GM23338 (cell line): ENCODE measurements around the gene LOXHD1. TPM values are rescaled to one million over a fixed set of nuclear protein-coding genes. Genes with fewer than 3 reads are reported as not detected.

ENCODE experiments used
- ATAC-seq: fragments of 200-7000 bp; cut with Tn5 transposase; 3 replicates; pipeline ENCODE4 v1.9.1; 2020
- DNase-seq: peaks from one replicate; pipeline ENCODE4 v3.0.0-alpha.2; 2015; ENCODE audit warnings: low spot score
- H2AFZ ChIP-seq: fragments of 200-600 bp; sonication (generic); 2 replicates; pipeline ENCODE4 v1.8.0; 2016; ENCODE audit warnings: antibody characterized with exemption, mild to moderate bottlenecking, moderate library complexity
- H3F3A ChIP-seq: fragments of 200-600 bp; sonication (generic); replicated peaks from 2 replicates; pipeline ENCODE4 v1.8.0; 2017; ENCODE audit warnings: antibody characterized with exemption, mixed run types, low read depth
- H3K27ac ChIP-seq: fragments of 200-600 bp; sonication (generic); 2 replicates; pipeline ENCODE4 v1.6.1; 2016; ENCODE audit warnings: low read depth
- H3K27me3 ChIP-seq: fragments of 200-600 bp; sonication (generic); 2 replicates; pipeline ENCODE4 v1.8.0; 2016; ENCODE audit warnings: mild to moderate bottlenecking, mixed run types, moderate library complexity; ENCODE audit not compliant: insufficient read depth
- H3K36me3 ChIP-seq: fragments of 200-600 bp; sonication (generic); 2 replicates; pipeline ENCODE4 v1.8.0; 2016; ENCODE audit warnings: mild to moderate bottlenecking; ENCODE audit not compliant: insufficient read depth
- H3K4me1 ChIP-seq: fragments of 200-600 bp; sonication (generic); 2 replicates; pipeline ENCODE4 v1.8.0; 2016; ENCODE audit warnings: mild to moderate bottlenecking, moderate library complexity; ENCODE audit not compliant: insufficient read depth
- H3K4me2 ChIP-seq: fragments of 200-600 bp; sonication (generic); 2 replicates; pipeline ENCODE4 v1.7.1; 2017; ENCODE audit warnings: mixed run types
- H3K4me3 ChIP-seq: fragments of 200-600 bp; sonication (generic); 2 replicates; pipeline ENCODE4 v1.6.1; 2016; ENCODE audit warnings: mixed run types
- H3K79me2 ChIP-seq: fragments of 200-600 bp; sonication (generic); replicated peaks from 2 replicates; pipeline ENCODE4 v1.8.0; 2017; ENCODE audit warnings: mild to moderate bottlenecking; ENCODE audit not compliant: insufficient read depth
- H3K9me2 ChIP-seq: fragments of 200-600 bp; sonication (generic); 2 replicates; pipeline ENCODE4 v1.8.0; 2017; ENCODE audit not compliant: insufficient read depth
- H4K20me1 ChIP-seq: fragments of 200-600 bp; sonication (generic); replicated peaks from 2 replicates; pipeline ENCODE4 v1.8.0; 2017; ENCODE audit warnings: mild to moderate bottlenecking; ENCODE audit not compliant: insufficient read depth
- H3K27ac Mint-ChIP-seq: 2 replicates; pipeline ENCODE4 v1.8.0; 2020; ENCODE audit warnings: inconsistent platforms, mild to moderate bottlenecking, moderate library complexity, mixed read lengths
- H3K27me3 Mint-ChIP-seq: 3 replicates; pipeline ENCODE4 v1.8.0; 2022; ENCODE audit warnings: low read depth, mild to moderate bottlenecking, moderate library complexity, mixed read lengths, inconsistent platforms; ENCODE audit not compliant: insufficient read depth, poor library complexity
- H3K36me3 Mint-ChIP-seq: 3 replicates; pipeline ENCODE4 v1.8.0; 2021; ENCODE audit warnings: low read depth, mild to moderate bottlenecking, inconsistent platforms, moderate library complexity, mixed read lengths
- H3K4me1 Mint-ChIP-seq: 3 replicates; pipeline ENCODE4 v1.8.0; 2020; ENCODE audit warnings: mild to moderate bottlenecking, inconsistent platforms, mixed read lengths
- H3K4me3 Mint-ChIP-seq: 3 replicates; pipeline ENCODE4 v1.8.0; 2021; ENCODE audit warnings: moderate library complexity, mild to moderate bottlenecking, inconsistent platforms, mixed read lengths
- H3K9me3 Mint-ChIP-seq: 3 replicates; pipeline ENCODE4 v1.8.0; 2020; ENCODE audit warnings: moderate library complexity, mild to moderate bottlenecking, inconsistent platforms, mixed read lengths
- ETS1 ChIP-seq: IDR thresholded peaks from 2 replicates; pipeline ENCODE4 v1.6.1; 2016; ENCODE audit warnings: antibody characterized with exemption
- EZH2phosphoT487 ChIP-seq: fragments of 200-600 bp; sonication (generic); IDR thresholded peaks from one replicate; pipeline ENCODE4 v1.8.1; 2018; ENCODE audit warnings: antibody characterized with exemption; ENCODE audit not compliant: unreplicated experiment
- NANOG ChIP-seq: IDR thresholded peaks from 2 replicates; pipeline ENCODE4 v1.6.1; 2016; ENCODE audit warnings: antibody characterized with exemption, borderline replicate concordance
- POLR2AphosphoS5 ChIP-seq: IDR thresholded peaks from 2 replicates; pipeline ENCODE4 v1.6.1; 2016; ENCODE audit warnings: antibody characterized with exemption, low read depth
- ZNF114 ChIP-seq: fragments of 250-450 bp; sonication (Bioruptor Pico); IDR thresholded peaks from 2 replicates; pipeline ENCODE4 v1.5.0; 2020; ENCODE audit warnings: mild to moderate bottlenecking, moderate library complexity
- polyA plus RNA-seq: library from polyadenylated mRNA; unstranded; fragments of >200 nt; fragmentation: Nextera tagmentation; extraction: Ambion mirVana; gene quantifications from 2 replicates; pipeline ENCODE4 v1.2.1, GENCODE V29; 2016
- total RNA-seq: library from RNA; depleted of rRNA; stranded (reverse); fragments of >200 nt; shearing (Covaris generic); gene quantifications from 2 replicates; pipeline ENCODE4 v1.2.3, GENCODE V29; 2014
- TF ChIP-seq, protein P1 (sequence below), 2 experiments: fragments of 200-600 bp in 1 of 2; sonication (generic) in 1 of 2; conservative IDR thresholded peaks; 2 replicates each; pipeline versions ENCODE4 v1.5.1 to v1.6.1; 2016 to 2017; ENCODE audit warnings: antibody characterized with exemption in 2 of 2, low read depth in 2 of 2, mild to moderate bottlenecking in 2 of 2, moderate library complexity in 1 of 2
- TF ChIP-seq, protein P2 (sequence below): fragments of 250-450 bp; sonication (Bioruptor Pico); IDR thresholded peaks from 2 replicates; pipeline ENCODE4 v1.5.0; 2020; ENCODE audit warnings: mild to moderate bottlenecking, moderate library complexity

Gene LOXHD1
- total and polyA plus RNA-seq, 2 experiments from 2014 or later: 0.17 TPM; not detected in 1

GRCh38 chr18:46590103-46590502, 66.9 kb downstream of the LOXHD1 start:
- H3F3A ChIP-seq: no peaks in the 10 kb centered on the region
- H3K27me3 ChIP-seq: no peaks in the 10 kb centered on the region
- no peaks in the 10 kb centered on the region for H3K79me2 ChIP-seq
- H3K27ac ChIP-seq: no peak overlapping the region
- no peaks in the 10 kb centered on the region for H3K36me3 ChIP-seq
- H3K27me3 Mint-ChIP-seq: no peaks in the 10 kb centered on the region
- peaks cover 7% of the 10 kb centered on the region; the same call in 2 of the 3 replicates for H3K4me1 Mint-ChIP-seq
- H2AFZ ChIP-seq: no peak overlapping the region
- no peak for DNase-seq
- H3K4me2 ChIP-seq: no peak overlapping the region
- no peak for ATAC-seq
- H3K4me1 ChIP-seq: no peaks in the 10 kb centered on the region
- H3K27ac Mint-ChIP-seq: no peak overlapping the region
- H3K36me3 Mint-ChIP-seq: no peaks in the 10 kb centered on the region
- H3K4me3 ChIP-seq: no peak overlapping the region
- no peaks in the 10 kb centered on the region for H3K9me3 Mint-ChIP-seq
- no peak for TF ChIP-seq ETS1
- TF ChIP-seq, protein P1, sequence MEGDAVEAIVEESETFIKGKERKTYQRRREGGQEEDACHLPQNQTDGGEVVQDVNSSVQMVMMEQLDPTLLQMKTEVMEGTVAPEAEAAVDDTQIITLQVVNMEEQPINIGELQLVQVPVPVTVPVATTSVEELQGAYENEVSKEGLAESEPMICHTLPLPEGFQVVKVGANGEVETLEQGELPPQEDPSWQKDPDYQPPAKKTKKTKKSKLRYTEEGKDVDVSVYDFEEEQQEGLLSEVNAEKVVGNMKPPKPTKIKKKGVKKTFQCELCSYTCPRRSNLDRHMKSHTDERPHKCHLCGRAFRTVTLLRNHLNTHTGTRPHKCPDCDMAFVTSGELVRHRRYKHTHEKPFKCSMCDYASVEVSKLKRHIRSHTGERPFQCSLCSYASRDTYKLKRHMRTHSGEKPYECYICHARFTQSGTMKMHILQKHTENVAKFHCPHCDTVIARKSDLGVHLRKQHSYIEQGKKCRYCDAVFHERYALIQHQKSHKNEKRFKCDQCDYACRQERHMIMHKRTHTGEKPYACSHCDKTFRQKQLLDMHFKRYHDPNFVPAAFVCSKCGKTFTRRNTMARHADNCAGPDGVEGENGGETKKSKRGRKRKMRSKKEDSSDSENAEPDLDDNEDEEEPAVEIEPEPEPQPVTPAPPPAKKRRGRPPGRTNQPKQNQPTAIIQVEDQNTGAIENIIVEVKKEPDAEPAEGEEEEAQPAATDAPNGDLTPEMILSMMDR (conservative IDR thresholded peaks at IDR 0.05; ENCODE audit: low read depth in 2 of 2): no peak
- TF ChIP-seq NANOG: no peak
- TF ChIP-seq POLR2AphosphoS5: no peak
- no peaks in the 10 kb centered on the region; the same call in 1 of the 2 replicates for H3K9me2 ChIP-seq
- H4K20me1 ChIP-seq: no peaks in the 10 kb centered on the region
- H3K4me3 Mint-ChIP-seq: no peak overlapping the region

- Histone ChIP-seq H3K27ac (no peak overlapping the region), H3F3A (no peaks in the 10 kb centered on the region), H3K9me2 (no peaks in the 10 kb centered on the region; the same call in 1 of the 2 replicates), H3K4me3 (no peak overlapping the region), H3K4me1 (no peaks in the 10 kb centered on the region), H3K36me3 (no peaks in the 10 kb centered on the region), H3K79me2 (no peaks in the 10 kb centered on the region), H3K4me2 (no peak overlapping the region), H3K27me3 (no peaks in the 10 kb centered on the region), H2AFZ (no peak overlapping the region), H4K20me1 (no peaks in the 10 kb centered on the region)
- H3K9me3 Mint-ChIP-seq: no peaks in the 10 kb centered on the region
- H3K27me3 Mint-ChIP-seq: no peaks in the 10 kb centered on the region
- H3K4me3 Mint-ChIP-seq: no peak overlapping the region
- TF ChIP-seq NANOG (no peak), EZH2phosphoT487 (no peak)
- H3K36me3 Mint-ChIP-seq: no peaks in the 10 kb centered on the region
- ATAC-seq (no peak), DNase-seq (no peak)
- H3K27ac Mint-ChIP-seq: 0 out of 2 replicates have a peak overlapping the region, but pooled peaks have one; percentile 18
- H3K4me1 Mint-ChIP-seq: peaks cover 7% of the 10 kb centered on the region; the same call in 2 of the 3 replicates
Measured at GRCh38 chr18:46588971-46589660, 67.9 kb downstream of the LOXHD1 start.

DNA sequence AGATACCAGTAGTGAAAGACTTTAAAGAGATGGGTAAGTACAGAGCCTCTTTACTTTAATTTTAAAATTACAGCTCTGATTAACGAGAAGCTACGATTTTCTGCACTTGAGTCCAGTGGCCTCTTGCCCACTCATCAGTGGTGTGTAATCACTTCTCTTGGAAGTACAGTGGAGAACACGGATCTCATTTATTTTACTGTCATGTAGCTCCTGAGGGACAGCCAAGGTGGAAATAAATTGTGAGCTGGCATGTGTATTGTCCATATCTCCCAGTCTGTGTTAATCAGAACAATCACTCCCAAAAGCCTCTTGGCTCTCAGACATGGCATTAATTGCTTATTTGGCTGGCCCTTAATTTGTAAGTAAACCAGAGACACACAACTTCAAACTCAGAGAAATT, 69.4 kb downstream of the LOXHD1 start:
- Mint-ChIP-seq H3K36me3 (no peaks in the 10 kb centered on the region), H3K27me3 (no peaks in the 10 kb centered on the region), H3K4me1 (peaks cover 7% of the 10 kb centered on the region; the same call in 2 of the 3 replicates), H3K27ac (no peak overlapping the region), H3K9me3 (no peaks in the 10 kb centered on the region), H3K4me3 (no peak overlapping the region)
- Histone ChIP-seq H3K4me2 (no peak overlapping the region), H3K27me3 (no peaks in the 10 kb centered on the region), H3K27ac (no peak overlapping the region), H3K79me2 (no peaks in the 10 kb centered on the region), H4K20me1 (no peaks in the 10 kb centered on the region), H3F3A (no peaks in the 10 kb centered on the region), H3K36me3 (no peaks in the 10 kb centered on the region), H3K4me1 (no peaks in the 10 kb centered on the region), H3K4me3 (no peak overlapping the region), H2AFZ (no peak overlapping the region), H3K9me2 (peaks cover 5% of the 10 kb centered on the region; the same call in 1 of the 2 replicates)
- no peak for DNase-seq
- ATAC-seq: no peak
- TF ChIP-seq ZNF114 (CRISPR knock-in tag): no peak
- TF ChIP-seq, protein P2, sequence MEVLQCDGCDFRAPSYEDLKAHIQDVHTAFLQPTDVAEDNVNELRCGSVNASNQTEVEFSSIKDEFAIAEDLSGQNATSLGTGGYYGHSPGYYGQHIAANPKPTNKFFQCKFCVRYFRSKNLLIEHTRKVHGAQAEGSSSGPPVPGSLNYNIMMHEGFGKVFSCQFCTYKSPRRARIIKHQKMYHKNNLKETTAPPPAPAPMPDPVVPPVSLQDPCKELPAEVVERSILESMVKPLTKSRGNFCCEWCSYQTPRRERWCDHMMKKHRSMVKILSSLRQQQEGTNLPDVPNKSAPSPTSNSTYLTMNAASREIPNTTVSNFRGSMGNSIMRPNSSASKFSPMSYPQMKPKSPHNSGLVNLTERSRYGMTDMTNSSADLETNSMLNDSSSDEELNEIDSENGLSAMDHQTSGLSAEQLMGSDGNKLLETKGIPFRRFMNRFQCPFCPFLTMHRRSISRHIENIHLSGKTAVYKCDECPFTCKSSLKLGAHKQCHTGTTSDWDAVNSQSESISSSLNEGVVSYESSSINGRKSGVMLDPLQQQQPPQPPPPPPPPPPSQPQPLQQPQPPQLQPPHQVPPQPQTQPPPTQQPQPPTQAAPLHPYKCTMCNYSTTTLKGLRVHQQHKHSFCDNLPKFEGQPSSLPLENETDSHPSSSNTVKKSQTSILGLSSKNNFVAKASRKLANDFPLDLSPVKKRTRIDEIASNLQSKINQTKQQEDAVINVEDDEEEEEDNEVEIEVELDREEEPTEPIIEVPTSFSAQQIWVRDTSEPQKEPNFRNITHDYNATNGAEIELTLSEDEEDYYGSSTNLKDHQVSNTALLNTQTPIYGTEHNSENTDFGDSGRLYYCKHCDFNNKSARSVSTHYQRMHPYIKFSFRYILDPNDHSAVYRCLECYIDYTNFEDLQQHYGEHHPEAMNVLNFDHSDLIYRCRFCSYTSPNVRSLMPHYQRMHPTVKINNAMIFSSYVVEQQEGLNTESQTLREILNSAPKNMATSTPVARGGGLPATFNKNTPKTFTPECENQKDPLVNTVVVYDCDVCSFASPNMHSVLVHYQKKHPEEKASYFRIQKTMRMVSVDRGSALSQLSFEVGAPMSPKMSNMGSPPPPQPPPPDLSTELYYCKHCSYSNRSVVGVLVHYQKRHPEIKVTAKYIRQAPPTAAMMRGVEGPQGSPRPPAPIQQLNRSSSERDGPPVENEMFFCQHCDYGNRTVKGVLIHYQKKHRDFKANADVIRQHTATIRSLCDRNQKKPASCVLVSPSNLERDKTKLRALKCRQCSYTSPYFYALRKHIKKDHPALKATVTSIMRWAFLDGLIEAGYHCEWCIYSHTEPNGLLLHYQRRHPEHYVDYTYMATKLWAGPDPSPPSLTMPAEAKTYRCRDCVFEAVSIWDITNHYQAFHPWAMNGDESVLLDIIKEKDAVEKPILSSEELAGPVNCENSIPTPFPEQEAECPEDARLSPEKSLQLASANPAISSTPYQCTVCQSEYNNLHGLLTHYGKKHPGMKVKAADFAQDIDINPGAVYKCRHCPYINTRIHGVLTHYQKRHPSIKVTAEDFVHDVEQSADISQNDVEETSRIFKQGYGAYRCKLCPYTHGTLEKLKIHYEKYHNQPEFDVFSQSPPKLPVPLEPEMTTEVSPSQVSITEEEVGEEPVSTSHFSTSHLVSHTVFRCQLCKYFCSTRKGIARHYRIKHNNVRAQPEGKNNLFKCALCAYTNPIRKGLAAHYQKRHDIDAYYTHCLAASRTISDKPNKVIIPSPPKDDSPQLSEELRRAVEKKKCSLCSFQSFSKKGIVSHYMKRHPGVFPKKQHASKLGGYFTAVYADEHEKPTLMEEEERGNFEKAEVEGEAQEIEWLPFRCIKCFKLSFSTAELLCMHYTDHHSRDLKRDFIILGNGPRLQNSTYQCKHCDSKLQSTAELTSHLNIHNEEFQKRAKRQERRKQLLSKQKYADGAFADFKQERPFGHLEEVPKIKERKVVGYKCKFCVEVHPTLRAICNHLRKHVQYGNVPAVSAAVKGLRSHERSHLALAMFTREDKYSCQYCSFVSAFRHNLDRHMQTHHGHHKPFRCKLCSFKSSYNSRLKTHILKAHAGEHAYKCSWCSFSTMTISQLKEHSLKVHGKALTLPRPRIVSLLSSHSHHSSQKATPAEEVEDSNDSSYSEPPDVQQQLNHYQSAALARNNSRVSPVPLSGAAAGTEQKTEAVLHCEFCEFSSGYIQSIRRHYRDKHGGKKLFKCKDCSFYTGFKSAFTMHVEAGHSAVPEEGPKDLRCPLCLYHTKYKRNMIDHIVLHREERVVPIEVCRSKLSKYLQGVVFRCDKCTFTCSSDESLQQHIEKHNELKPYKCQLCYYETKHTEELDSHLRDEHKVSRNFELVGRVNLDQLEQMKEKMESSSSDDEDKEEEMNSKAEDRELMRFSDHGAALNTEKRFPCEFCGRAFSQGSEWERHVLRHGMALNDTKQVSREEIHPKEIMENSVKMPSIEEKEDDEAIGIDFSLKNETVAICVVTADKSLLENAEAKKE (CRISPR knock-in tag): no peak
